HG02981 (cell line): ENCODE measurements around the gene STAT4.
A peak's percentile ranks its signal among the peaks of the same experiment; 100 is the strongest.

ENCODE experiments used
- ATAC-seq: cut with Tn5 transposase; IDR thresholded peaks from one replicate; pipeline ENCODE4 v1.9.1; 2021; ENCODE audit warnings: mild to moderate bottlenecking, moderate library complexity; ENCODE audit not compliant: unreplicated experiment

STAT4 gene

DNA sequence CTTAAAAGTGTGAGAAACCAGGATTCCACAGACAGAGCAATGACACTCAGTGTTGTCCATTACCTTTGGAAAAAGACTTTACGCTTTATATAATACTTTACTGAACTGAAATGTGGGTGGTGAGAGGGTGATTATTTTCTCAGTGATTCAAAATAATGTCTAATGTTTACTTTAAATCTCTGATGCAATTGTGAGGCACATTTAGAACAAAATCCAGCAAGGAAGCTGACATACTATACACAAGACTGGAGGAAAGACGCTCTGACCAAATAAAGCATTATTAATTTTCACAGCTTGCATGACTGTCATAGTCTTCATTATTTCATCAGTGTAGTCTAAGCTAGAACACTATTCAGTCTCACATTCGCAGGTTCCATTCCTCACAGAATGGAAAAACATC, 102.7 kb downstream of the STAT4 start:
- no peak for ATAC-seq

DNA sequence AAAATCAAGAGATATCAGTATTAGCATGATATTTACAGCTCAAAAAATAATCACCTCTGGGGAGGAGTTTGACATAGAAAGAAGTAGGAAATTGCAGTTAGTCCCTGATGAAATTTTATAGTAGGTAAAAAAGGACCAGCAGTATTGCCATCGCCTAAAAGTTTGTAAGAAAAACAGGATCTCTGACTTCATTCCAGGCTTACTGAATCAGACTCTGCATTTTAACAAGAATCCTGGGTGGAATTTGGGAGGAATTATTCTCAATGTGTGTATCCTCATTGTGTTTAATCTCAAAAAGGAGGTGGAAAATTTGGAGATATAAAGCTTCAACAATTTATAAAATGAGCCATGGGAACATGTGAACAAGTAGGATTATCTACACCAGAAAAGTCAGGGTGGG, 105.7 kb downstream of the STAT4 start:
- ATAC-seq = no peak

DNA sequence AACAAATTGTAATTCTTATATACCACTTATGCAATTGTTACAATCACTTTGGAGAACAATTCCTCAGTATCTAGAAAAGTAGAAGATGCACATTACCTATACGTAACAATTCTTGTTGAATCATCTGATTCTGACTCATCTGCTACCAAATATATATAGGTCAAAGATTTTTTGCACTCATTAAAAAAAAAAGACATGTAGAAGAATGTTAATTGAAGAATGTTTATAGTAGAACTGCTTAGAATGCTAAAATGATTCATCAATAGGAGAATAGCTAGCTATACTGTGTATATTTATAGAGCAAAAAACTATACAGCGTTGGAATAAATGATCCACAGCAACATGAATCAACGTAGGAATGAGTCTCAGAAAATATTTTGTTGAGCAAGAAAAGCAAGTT, 107.4 kb downstream of the STAT4 start:
- ATAC-seq = no peak

DNA sequence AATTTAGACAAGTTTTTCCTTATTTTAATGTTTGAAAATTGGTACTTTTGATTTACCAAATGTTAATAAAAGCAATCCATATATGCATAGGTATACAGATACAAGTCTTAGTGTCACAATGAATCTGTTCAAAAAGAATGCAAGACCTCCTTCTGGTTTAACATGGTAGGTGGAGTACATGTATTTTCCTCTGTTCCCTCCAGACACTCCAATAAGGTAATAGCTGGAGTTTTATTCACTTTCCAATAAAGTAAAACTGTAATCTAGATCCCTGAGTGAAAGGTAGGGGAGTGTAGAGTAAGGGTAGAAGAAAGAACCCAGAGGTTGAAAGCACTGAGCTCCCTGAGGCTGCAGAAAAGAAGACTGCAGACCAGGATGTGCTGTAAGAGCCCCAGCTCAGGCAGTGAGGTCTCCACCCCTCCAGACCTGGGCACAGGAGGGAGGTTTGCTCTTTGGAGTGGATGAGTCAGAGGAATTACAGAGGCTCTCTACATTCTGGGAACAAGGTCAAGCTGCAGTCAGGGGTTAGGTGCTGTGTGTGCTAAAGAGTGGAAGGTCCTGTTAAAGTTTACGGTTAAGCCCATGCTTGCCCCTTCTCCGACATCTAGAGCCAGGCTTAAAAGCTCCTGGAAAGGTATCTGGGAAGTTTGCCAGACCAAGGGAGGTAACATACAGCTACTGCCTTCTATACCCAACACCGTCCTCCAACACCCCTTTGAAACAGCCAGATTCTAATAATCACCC, 109.2 kb downstream of the STAT4 start:
- no peak for ATAC-seq

DNA sequence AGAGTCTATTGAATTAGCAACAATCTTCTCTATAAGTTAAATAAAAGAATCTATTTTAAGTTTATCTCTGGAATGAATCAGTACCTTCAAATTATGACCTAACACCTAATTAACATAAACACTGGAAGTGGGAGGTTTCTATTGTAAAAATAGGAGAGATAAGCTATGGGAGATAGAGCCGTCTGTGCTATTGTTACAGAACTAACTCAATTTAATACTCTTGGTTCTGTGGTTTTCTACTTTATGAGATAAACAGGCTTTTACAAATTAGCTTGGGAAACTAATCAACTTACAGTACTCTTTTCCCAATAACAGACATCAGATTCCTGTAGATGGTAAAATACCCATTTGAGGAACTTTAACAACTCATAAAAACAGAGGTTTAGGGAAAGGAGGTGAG, 111.2 kb downstream of the STAT4 start:
- ATAC-seq = no peak

DNA sequence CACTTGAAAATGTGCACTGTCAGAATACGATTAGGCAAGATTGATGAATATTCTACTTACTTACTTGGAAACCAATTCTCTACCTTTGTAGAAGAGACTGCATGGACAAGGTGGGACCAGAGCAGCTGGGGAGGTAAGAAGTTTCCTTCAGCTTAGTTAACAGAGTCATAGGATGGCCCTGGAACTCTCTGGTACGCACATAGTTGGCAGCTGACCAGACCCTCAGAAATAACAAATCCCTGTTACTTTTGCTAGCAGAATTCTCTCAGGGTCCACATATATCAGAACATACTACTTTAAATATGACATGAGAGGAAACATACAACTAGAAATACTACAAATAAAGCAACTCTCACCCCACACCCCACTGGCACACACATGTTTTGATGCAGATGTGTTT, 112.1 kb downstream of the STAT4 start:
- no peak for ATAC-seq

DNA sequence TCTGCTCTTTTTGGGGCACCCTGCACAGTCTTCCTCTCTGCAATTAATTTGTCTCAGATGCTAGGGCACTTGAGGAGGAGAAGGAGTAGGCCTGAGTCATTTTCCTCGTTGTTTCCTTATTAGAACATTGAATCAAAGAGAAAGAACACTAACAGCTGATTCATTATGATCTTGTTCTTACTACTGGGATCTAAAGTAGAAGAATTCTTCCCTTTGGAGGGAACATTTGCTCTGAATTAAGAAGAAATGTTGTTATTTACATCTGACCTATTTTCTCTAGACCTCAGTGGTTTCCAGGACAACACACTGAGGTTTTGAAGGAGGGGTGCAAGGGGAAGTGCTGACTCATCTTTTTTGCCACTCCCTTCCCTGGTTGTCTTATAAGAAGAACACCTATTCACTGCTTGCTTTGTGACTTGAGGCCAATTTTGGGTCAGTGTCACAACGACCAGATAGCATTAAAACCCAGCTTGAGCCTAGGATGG, 112.5 kb downstream of the STAT4 start:
- no peak for ATAC-seq

DNA sequence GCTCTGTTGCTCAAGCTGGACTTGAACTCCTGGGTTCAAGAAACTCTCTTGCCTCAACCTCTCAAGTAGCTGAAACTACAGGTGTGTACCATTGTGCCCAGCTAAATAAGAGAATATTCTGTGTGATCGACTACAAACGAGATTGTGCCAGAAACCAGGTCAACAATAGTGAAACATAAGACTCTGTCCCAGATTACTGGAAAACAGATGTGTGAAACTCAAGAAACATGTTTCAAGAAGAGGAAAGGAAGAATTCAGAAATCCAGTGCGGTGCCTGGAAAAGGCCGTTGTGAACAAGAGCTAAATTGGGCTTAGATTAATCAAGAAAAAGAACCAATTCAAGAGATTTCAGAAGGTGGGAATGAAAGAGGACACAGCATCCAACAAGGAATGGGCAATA, 113.4 kb downstream of the STAT4 start:
- ATAC-seq = no peak

DNA sequence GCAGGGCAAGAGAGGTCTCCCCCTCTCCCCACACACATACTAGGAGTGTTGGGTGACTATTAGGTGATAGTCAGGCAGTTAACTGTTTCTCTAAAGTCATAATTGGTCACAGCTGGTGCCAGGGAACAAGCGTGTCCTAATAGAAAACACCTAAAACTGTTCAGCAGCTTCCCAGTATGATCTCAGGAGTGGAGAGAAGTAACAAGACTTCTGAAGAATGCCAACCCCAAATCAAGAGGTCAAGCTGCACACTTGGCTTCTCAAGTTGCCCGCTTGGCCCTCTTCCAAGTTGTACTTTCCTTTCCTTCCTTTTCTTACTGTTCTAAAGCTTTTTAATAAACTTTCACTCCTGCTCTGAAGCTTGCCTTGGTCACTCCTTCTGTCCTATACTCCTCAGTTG, 114.4 kb downstream of the STAT4 start:
- no peak for ATAC-seq

DNA sequence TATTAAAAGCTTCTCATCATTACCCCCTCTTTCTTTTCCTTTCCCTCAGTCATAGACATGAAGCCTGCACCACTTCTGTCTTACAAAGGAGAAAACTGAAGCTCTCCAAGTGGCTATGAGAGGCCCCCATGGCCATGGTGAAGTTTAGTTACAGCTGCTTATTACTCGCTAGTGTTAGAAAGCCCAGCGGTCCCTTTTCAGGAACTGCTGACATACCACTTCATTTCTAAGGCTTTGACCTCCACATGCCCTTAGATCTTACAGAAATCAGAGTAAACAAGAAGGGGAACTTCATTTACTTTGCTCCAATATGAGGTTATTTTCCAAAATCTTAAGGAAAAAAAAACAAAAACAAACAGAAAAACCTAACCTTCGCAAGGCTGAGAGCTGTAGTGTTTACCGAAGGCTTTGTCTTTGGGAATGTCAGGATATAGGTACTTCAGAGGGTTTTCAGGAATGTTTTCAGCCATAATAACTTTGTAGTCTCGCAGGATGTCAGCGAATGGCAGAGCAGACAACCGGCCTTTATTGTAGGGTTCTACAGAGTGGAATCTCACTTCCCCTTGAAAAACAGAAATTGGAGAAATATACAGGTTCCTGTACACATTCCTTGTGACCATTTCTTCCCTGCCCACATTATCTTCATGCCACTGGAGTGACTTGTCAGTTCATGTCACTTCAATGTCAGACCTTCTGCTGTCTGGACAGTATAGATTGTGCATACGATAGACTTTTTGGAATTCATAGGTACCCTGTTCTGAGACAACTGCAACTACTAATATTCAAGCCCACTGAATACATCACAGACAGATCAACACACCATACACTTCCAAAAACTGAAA, 118.0 kb downstream of the STAT4 start:
- ATAC-seq = no peak

DNA sequence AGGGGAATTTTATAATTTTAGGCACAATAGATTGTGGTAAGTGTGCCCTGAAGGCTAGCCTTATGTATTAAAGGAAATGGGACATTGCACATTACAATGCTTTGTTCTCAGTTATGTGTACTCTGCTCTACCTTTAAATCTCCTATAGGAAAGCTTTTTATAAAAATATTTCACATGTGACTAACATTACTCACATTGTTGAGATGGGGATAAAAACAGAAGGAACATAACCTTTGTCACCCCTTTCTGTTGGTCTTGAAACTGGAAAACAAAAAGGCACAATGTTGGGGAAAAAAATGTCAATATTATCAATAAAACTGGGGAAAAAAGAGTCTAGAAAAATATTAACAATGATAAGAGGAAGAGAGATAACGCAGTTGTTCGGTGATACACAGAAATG, 119.5 kb downstream of the STAT4 start:
- no peak for ATAC-seq

DNA sequence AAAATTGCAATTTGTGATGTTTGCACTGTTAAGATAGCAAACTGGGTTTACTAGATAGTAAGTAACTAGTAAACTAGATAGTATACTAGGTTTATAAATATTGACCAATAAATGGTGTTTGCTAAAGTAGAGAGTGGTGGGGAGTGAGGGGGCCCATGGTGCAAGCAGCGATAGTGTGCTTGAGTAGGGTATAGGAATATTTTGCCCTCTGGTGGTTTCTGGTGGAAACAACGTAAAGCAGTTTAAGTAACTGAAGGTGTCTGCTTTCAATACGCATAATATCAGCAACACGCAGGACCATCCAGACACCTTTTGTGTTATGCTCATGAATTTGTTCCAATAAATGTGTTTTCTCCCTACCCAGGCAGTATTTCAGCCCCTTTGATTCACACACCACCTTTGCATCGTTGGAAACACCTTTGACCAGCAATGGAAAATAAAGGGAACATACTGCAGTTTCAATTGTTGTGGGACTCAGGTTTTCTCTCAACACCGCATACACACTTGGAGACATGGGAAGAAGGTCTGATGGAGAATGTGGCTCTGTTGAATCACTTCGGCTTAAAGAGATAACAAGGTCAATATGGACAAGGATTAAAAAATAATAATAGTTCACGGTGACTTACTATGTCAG, 120.2 kb downstream of the STAT4 start:
- ATAC-seq = peak; percentile 85

DNA sequence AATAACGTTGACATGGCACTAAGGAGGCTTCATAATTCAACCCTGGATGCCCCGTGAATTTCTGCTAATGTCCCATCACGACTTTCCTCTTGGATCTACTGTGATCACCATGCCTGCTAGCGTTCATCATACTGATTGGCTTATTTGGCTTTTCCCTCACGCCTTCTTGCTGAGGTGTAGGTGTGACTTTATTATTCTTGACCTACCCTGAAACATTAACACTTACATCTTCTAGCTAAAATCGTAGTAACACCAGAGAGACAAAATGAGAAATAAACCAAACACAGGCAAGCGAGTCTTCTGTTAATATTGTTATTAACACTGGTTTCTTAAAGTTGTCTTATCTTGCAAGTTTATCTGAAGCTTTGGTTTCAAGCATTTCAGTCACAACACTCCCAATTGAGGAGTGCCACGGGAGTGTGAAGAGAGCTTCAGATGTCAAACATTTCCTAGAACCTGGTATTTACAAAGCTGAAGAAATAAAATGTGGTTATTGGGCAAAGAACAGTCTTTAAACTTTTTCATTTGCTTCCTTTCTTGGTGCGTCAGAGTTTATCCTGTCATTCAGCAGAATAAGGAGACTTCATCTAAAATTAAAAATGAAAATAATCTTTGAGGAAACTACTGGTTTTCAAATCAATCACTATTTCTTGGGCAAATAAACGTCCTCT, 121.4 kb downstream of the STAT4 start:
- no peak for ATAC-seq

DNA sequence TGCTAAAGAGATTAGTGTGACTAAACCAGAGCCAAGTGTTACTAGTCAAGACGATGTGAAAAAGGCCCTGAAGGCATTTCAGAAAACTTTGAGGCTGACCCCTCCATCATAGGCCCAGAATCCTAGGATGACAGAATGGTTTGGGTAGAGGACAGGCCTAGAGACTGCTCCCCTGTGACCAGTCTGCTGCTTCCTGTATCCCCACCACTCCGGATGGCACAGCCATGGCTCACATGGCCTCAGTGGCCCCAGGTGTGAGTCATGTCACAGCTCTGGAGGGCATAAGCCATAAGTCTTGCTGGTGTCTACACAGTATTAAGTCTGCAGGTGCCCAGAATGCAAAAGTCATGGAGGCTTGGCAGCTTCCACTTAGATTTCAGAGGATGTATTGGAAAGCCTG, 124.4 kb downstream of the STAT4 start:
- ATAC-seq = no peak

DNA sequence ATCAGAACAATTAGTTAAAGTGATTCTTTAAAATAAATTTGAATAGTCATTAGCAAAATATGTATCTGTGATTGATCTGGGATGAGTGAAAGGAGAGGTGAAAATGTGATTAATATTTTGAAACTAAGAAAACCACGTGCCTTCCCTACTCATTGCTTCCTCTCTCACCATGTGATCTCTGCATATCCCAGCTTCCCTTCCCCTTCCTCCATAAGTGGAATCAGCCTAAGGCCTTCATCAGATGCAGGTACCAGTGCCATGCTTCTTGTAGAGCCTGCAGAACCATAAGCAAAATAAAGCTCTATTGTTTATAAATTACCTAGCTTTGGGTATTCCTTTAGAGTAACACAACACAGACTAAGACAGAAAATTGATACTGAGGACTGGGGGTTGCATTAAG, 125.7 kb downstream of the STAT4 start:
- ATAC-seq = no peak

DNA sequence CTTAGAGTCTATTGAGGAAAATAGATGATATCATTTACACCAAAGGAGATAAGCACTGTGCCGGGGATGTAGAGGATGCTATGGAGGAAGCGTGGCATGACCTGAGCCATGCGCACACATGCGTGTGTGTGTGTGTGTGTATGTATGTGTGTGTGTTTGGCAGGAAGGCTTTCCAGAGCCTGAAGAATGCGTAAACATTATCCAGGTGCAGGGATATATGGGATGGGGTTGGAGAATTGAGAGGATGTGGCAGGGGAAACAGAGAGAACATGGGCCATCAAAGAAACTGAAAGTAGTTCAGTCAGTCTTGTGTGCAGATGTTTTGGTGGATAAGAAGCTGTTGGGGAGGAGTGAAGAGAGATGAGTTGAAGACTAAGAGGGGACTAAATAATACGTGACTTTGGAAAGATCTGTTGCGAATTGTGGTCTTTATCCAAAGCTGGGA, 127.5 kb downstream of the STAT4 start:
- ATAC-seq = no peak

DNA sequence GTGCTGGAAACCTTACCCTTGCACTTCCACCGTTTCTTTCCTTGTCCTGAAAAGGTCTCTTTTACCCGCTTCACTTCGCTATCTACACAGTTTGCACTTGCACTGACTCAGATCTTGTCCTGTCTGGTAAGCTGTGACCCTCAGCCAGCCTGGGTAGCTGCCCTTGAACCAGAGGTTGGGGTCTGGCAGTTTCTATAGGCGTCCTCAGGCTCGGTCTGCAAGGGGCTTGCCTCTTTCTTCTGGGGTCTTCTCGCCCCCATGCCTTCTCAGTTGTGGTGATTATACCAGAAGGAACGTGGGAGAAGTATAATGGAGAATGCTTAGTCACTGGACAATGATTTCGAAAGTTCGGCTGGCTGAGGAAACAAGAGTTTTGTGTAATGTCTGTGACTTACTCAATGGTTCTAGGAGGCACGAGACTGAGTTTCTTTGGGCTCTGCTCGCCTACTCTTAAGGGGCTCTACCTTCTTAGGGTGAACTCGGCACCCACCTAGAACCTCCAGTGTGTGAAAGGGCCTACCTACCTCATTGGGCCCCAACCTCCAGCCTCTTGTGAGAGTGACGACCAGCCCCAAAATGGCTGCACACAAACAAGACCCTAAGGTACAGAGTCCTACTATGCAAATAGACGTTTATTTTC, 129.9 kb downstream of the STAT4 start:
- ATAC-seq = peak; percentile 14

DNA sequence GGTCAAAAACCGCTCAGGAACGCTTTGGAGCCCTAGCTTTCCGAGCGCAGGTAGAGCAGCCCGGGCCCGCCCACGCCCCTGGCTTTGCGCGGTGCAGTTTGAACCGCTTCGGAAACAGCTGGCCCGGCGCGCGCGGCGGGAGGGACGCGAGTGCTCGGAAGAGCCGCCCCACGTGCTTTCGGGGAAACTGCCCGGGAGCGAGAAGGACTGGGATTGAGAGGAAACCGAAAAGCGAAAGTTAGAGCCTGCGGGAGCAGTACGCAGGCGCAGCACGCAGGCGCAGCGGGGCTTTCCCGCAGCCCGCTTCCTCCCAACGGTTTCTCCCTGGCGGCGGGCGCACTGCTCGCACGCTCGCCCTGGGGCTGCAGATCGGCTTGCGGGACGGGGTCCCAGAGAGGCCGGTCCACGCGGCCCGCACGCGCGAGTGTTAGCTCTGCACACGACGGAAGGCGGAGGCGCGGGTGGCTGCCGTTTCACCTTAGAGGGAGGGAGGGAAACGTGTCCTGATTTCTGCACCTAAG, 130.5 kb downstream of the STAT4 start:
- peak; percentile 61 for ATAC-seq

DNA sequence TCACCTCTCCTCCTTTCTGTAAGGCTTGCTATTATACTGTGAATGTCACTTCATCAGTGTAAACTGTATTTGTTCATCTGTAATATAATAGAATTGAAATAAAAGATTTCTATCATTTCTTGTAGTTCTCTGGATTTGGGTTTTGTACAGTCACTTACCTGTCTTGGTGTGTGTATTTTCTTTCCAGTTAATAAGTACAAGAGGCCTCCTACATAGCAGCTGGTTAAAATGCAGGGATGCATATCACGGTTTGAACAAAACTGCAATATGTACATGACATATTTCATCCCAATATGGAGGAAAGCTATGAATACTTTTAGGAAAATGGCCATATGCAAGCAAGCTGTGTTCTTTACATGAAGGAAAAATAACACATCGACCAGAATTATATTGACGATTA, 131.4 kb downstream of the STAT4 start:
- ATAC-seq = no peak

DNA sequence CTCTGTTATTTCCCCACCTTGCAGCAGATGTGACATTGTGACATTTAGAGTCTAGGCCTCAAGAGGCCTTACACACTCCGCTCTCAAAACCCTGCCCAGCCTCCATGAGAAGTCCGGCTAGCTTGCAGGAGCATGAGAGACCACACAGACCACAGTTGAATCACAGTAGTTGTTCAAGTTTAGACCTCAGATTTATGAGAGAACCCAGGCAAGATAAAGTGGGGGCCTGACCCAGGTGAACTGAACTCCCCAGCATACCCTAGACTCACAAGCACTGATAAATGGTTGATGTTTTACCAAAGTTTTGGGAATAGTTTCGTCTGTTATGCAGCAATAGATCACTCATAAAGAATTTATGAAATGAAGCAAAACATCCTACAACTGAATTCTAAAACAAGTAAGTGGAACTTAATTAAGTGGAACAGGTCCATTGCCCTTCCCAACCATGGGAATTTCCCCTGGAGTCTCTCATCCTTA, 132.1 kb downstream of the STAT4 start:
- peak; percentile 25 for ATAC-seq
